Central memory CD4-positive, alpha-beta T cell (primary cell): ENCODE results near the gene HUWE1.
"Not testable (repeated sequence)": the region's sequence is repeated elsewhere in the genome, so short reads cannot be mapped to it uniquely, and the experiment has no call there.

Experiments
- DNase-seq: peaks from one replicate; pipeline ENCODE4 v3.0.0; 2022
- total RNA-seq, 3 experiments: gene quantifications; one replicate each; lab custom pipeline; 2026; lab: John Stamatoyannopoulos, UW

Gene HUWE1, protein sequence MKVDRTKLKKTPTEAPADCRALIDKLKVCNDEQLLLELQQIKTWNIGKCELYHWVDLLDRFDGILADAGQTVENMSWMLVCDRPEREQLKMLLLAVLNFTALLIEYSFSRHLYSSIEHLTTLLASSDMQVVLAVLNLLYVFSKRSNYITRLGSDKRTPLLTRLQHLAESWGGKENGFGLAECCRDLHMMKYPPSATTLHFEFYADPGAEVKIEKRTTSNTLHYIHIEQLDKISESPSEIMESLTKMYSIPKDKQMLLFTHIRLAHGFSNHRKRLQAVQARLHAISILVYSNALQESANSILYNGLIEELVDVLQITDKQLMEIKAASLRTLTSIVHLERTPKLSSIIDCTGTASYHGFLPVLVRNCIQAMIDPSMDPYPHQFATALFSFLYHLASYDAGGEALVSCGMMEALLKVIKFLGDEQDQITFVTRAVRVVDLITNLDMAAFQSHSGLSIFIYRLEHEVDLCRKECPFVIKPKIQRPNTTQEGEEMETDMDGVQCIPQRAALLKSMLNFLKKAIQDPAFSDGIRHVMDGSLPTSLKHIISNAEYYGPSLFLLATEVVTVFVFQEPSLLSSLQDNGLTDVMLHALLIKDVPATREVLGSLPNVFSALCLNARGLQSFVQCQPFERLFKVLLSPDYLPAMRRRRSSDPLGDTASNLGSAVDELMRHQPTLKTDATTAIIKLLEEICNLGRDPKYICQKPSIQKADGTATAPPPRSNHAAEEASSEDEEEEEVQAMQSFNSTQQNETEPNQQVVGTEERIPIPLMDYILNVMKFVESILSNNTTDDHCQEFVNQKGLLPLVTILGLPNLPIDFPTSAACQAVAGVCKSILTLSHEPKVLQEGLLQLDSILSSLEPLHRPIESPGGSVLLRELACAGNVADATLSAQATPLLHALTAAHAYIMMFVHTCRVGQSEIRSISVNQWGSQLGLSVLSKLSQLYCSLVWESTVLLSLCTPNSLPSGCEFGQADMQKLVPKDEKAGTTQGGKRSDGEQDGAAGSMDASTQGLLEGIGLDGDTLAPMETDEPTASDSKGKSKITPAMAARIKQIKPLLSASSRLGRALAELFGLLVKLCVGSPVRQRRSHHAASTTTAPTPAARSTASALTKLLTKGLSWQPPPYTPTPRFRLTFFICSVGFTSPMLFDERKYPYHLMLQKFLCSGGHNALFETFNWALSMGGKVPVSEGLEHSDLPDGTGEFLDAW (N-terminal part only)
- 356 to 1,255 (median 435) reads per million in 3 experiments for total RNA-seq

DNA sequence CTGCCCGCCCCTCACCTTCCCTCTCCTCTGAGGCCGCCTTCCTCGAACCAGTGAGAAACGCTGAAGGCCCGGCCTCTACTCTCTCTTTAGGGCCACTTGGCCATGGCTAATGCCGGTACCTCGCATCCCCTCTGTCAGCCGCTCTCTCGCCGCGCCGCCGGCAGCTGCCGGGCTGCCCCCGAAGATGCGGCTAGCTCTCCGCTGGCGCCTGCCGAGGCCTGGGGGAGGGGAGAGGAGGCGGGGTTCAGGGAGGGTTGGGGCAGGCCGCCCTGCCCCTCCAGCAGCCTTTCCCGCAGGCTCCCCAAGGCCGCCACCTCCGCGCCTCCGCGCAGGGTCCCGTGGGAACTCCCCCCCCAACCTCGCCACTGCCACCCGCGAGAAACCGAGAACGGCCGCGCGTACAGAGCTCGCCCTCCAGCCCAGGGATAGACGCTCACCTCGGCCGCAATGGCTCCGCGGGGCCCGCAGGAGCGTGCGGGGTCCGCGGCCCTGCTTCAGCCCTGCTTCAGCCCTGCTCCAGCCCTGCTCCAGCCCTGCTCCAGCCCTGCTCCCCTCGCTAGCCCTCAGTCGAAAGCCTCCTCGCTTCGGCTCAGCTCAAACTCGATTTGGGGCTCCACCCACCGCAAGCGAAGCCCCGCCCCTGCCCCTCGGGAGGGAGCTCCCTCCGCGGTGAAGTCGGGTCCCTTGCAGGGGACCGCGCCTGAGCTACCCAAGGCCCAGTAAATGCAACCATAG, at the start of gene HUWE1:
HUWE1 (minus strand) TSS at position 569 of the 735 bp plus-strand sequence. CDS start 32,612 bp downstream, outside the sequence.
- DNase-seq, result peak; percentile 67

DNA sequence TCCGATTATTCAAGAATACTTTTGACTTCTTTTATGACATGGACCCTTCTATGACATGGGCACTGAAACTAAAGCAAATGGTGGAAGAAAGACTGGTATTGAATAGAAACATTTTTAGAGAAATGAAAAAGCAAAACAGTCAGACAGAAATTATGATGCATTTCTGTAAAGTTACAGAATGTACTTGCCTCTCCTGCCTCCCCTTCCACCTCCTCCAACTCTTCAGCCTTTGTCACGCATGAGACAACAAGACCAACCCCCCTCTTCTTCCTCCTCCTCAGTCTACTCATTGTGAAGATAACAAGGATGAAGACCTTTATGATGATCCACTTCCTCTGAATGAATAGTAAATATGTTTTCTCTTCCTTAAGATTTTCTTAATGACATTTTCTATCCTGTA, 46.3 kb upstream of the HUWE1 start:
- no peak for DNase-seq

- DNase-seq, result no peak
Observed at GRCh38 chrX:53729751-53730150, 43.2 kb upstream of the HUWE1 start.

- no peak for DNase-seq
Observed at GRCh38 chrX:53728506-53728905, 42.0 kb upstream of the HUWE1 start.

DNA sequence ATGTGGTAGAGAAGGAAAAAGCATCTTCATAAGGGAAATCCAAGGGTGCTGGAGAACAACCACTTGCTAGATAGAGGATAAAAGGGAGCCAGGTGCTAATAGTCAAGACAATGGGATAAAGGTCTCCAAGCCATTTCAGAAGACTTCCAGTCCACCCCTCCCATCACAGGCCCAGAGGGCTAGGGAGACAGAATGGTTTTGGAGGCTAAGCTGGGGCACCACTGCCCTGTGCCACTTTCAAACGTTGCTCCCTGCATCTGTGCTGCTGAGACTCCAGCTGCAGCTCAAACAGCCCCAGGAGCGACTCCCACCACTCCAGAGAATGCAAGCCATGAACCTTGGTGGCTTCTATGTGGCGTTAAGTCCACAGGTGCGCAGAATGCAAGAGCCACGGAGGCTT, 38.4 kb upstream of the HUWE1 start:
- DNase-seq, result no peak

DNA sequence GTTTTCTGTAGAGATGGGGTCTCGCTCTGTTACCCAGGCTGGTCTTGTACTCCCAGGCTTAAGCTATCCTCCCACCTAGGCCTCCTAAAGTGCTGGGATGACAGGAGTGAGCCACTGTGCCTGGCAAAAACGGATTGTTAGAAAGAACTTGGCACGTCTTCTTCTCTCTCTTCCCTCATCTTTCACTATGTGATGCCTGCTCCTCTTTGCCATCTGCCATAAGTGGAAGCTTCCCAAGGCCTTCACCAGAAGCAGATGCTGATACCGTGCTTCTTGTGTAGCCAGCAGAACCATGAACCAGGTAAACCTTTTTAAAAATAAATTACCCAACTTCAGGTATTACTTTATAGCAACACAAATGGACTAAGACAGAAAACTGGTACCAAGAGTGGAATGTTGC, 36.9 kb upstream of the HUWE1 start:
- DNase-seq, result no peak

DNA sequence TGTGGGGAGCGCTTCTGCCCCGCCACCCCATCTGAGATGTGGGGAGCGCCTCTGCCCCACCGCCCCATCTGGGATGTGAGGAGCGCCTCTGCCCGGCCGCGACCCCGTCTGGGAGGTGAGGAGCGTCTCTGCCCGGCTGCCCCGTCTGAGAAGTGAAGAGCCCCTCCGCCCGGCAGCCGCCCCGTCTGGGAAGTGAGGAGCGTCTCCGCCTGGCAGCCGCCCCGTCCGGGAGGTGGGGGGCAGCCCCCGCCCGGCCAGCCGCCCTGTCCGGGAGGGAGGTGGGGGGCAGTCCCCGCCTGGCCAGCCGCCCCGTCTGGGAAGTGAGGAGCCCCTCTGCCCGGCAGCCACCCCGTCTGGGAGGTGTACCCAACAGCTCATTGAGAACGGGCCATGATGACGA, 35.1 kb upstream of the HUWE1 start:
- DNase-seq, result not testable (repeated sequence)

- not testable (repeated sequence) for DNase-seq
Observed at GRCh38 chrX:53719666-53720065, 33.1 kb upstream of the HUWE1 start.

GRCh38 chrX:53718073-53718472, 31.6 kb upstream of the HUWE1 start:
- no peak for DNase-seq

DNA sequence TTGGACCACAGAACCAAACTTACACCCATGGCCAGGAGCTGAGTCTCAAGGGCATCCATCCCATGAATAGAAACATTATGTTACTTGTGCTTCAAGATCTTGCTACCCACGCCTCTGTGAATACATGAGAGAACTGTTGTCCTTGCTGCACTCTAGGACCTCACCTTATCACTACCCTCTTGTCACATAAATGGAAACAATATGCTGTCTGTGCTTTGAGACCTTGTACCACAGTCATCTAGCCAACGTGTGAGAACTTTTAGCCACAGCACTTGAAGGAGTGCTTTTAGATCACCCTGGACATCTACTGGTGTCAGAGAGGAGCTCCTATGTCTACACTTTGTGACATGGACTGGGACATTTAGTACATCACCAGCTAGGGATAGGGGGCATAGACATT, 30.7 kb upstream of the HUWE1 start:
- DNase-seq, result no peak

- peak; percentile 69 for DNase-seq
Observed at GRCh38 chrX:53716328-53717088, 30.0 kb upstream of the HUWE1 start.

DNA sequence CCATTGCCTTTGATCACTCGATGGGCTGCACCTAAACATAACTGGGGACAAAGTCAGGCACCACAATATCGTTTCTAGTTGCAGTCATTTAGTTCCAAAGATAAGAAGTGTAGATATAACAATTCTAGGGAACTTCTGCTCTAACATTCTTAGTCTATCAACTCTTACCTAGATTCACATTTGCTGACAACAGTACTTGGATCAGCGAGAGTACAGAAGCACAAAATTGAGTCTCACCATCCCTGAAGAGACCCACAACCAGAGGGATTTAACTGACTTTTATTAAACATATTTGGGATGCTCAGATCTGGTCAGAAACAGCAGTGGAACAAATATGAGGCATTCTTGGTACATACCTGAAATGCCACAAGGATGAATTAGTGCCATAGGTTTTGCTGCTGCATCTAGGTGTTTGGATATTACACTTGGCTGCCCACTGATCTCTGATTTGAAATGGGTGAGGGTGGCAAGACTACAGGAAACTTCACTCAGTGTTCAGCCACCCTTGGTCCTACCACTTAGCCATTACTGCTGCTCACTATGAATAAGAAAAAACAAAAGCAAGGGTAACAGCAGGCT, 28.9 kb upstream of the HUWE1 start:
- DNase-seq, result no peak

DNA sequence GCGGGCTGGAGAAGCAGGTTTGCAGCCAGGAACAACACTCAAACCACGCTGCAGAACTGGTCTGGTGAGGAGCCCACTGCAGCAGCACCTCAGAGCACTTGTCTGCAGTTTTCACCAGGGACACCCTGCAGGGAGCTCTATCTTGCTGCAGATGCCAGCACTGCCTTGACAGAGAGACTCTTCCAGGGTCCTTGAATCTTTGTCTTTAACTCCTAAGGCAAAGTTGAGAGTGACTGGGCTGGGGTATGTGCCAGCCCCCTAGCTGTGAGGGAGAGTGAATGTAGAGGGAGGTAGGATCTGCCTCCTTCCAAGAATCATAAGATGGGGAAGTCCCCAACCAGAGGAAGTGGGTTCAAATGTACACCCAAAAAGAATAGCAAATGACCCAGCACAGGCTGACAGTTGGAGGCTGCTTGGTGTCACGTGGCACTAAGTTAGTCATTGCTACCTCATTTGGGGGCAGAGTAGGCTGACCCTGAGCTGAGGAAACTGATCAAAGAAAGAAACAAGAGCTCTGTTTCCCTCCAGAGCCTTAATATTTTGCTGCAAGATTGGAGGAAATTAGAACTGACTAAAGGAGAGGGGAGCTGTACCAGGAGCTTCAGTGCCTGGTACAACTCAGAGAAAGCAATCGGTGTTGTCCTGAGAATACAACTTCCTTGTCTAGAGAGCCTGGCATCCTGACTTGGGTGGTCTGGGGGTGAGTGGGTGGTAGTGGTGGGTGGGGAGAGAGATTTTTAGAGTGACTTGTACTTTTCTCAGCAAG, 28.2 kb upstream of the HUWE1 start:
- DNase-seq, result peak; percentile 70

GRCh38 chrX:53713987-53714579, 27.6 kb upstream of the HUWE1 start:
- DNase-seq, result peak; percentile 45

GRCh38 chrX:53711436-53711835, 24.9 kb upstream of the HUWE1 start:
- DNase-seq, result no peak

DNA sequence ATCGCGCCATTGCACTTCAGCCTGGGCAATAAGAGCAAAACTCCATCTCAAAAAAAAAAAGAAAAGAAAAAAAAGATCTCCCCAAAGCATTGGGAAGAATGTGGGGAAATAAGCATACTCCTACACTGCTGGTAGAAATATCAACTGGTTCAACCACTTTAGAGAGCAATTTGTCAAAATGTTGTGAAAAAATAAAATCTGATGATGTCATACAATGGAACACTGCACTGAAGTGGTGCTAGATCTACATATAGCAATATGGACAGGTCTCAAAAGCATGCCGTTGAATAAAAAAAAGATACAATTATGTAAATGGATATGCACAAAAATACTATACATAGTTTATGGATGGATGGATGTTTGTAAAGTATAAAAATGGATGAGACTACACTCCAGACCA, 18.3 kb upstream of the HUWE1 start:
- no peak for DNase-seq

GRCh38 chrX:53704294-53704693, 17.8 kb upstream of the HUWE1 start:
- no peak for DNase-seq

- no peak for DNase-seq
Observed at GRCh38 chrX:53695946-53696549, 9.5 kb upstream of the HUWE1 start.

GRCh38 chrX:53694642-53695041, 8.1 kb upstream of the HUWE1 start:
- no peak for DNase-seq
